Caco-2 (cell line): ENCODE measurements around the gene EMC10. TPM values are rescaled to one million over a fixed set of nuclear protein-coding genes. Genes with fewer than 3 reads are reported as not detected.

ENCODE experiments used
- BruUV-seq: library from RNA; stranded (reverse); fragments of 400-500 nt; replicated peaks from 2 replicates; lab custom pipeline; 2021; lab: Mats Ljungman, UMichigan
- CTCF ChIA-PET: fragments of 300-600 bp; sonication (Branson Sonifier 250); formaldehyde crosslinking; loops from one replicate; lab custom pipeline; 2022; ENCODE audit warnings: antibody characterized with exemption; lab: Charles Lee
- POLR2A ChIA-PET: fragments of 300-600 bp; sonication (Branson Sonifier 250); formaldehyde crosslinking; loops from one replicate; lab custom pipeline; 2022; ENCODE audit warnings: antibody characterized with exemption; lab: Charles Lee
- DNase-seq, 2 experiments: peaks; one replicate each; pipeline versions ENCODE4 v3.0.0 to v3.0.0-alpha.2; 2020 to 2022
- H3K27me3 ChIP-seq: replicated peaks from 2 replicates; pipeline ENCODE4 v1.6.0; 2011; ENCODE audit warnings: low read length; ENCODE audit not compliant: control insufficient read depth, insufficient read depth
- H3K36me3 ChIP-seq: 2 replicates; pipeline ENCODE4 v1.5.1; 2011; ENCODE audit warnings: low read length; ENCODE audit not compliant: control insufficient read depth, insufficient read depth
- H3K4me1 ChIP-seq: fragments of 250-450 bp; sonication (Bioruptor Pico); 2 replicates; pipeline ENCODE4 v1.5.1; 2020; ENCODE audit warnings: mild to moderate bottlenecking
- H3K4me3 ChIP-seq: 2 replicates; pipeline ENCODE4 v1.5.1; 2011; ENCODE audit warnings: low read depth, mild to moderate bottlenecking, control low read depth, low read length
- H3K9me3 ChIP-seq: fragments of 250-450 bp; sonication (Bioruptor Pico); 2 replicates; pipeline ENCODE4 v1.5.1; 2020; ENCODE audit warnings: mild to moderate bottlenecking, moderate library complexity
- H3K27ac Mint-ChIP-seq: one replicate; pipeline ENCODE4 v1.8.0; 2022; ENCODE audit warnings: mixed read lengths; ENCODE audit not compliant: unreplicated experiment
- H3K27me3 Mint-ChIP-seq: one replicate; pipeline ENCODE4 v1.8.0; 2022; ENCODE audit warnings: mixed read lengths; ENCODE audit not compliant: insufficient read depth, unreplicated experiment
- H3K36me3 Mint-ChIP-seq: one replicate; pipeline ENCODE4 v1.8.0; 2022; ENCODE audit warnings: mild to moderate bottlenecking, mixed read lengths; ENCODE audit not compliant: insufficient read depth, unreplicated experiment
- H3K4me1 Mint-ChIP-seq: one replicate; pipeline ENCODE4 v1.8.0; 2022; ENCODE audit warnings: low read depth, mixed read lengths; ENCODE audit not compliant: unreplicated experiment
- H3K4me3 Mint-ChIP-seq: one replicate; pipeline ENCODE4 v1.8.0; 2022; ENCODE audit warnings: mild to moderate bottlenecking, moderate library complexity, mixed read lengths; ENCODE audit not compliant: unreplicated experiment
- H3K9me3 Mint-ChIP-seq: one replicate; pipeline ENCODE4 v1.8.0; 2022; ENCODE audit warnings: mixed read lengths; ENCODE audit not compliant: unreplicated experiment
- CTCF ChIP-seq, 2 experiments: fragments of 200-600 bp in 1 of 2; IDR thresholded peaks; 1 replicate in 1 of 2; 2 replicates in 1 of 2; pipeline versions ENCODE4 v1.5.1 to v1.8.0; 2011 to 2022; ENCODE audit warnings: antibody characterized with exemption in 1 of 2, control low read depth in 1 of 2, inconsistent platforms in 1 of 2, low read depth in 1 of 2, low read length in 1 of 2, mild to moderate bottlenecking in 1 of 2, moderate library complexity in 1 of 2; ENCODE audit not compliant: insufficient read depth in 1 of 2, severe bottlenecking in 1 of 2, unreplicated experiment in 1 of 2
- intact Hi-C: fragments of 100-400 bp; cut with micrococcal nuclease; formaldehyde crosslinking; loops from one replicate; pipeline ENCODE4 v1.10.0; 2022; ENCODE audit not compliant: unreplicated experiment
- total RNA-seq: library from RNA; stranded (reverse); gene quantifications from 2 replicates; pipeline ENCODE4 v1.2.3, GENCODE V29; 2022

EMC10 gene
- total RNA-seq, 1 experiment from 2014 or later = 42.9 TPM

DNA sequence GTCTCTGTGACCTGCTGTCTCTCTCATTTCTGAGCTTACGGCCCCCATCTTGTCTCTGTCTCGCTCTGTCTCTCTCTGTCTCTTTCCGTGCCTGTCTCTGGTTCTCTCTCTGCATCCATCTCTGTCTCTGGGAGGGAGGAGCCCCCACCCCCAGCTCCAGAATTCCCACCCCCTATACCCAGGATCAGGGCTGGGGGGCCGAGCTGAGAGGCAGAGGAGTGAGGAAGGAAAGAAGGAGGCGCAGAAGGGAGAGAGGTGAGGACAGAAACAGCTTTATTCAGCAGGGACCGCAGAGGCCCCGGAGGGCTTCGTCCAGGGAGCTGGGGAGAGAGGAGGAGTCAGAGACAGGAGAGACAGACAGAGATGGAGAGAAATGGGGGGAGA is 20.7 kb downstream of the EMC10 start:
- Histone ChIP-seq H3K36me3 (no peaks in the 10 kb centered on the region), H3K4me1 (peaks cover 19% of the 10 kb centered on the region), H3K27me3 (no peaks in the 10 kb centered on the region), H3K9me3 (no peaks in the 10 kb centered on the region), H3K4me3 (no peak overlapping the region)
- ChIA-PET CTCF (no interaction called here), POLR2A (no interaction called here)
- peaks cover 14% of the 10 kb centered on the region for H3K27me3 Mint-ChIP-seq
- DNase-seq = no peak
- no peak for TF ChIP-seq CTCF (IDR thresholded peaks at IDR 0.05; ENCODE audit: insufficient read depth in 1 of 2, low read depth in 1 of 2, low read length in 1 of 2, severe bottlenecking in 1 of 2, unreplicated experiment in 1 of 2)
- peaks cover 14% of the 10 kb centered on the region for H3K4me1 Mint-ChIP-seq
- no peak overlapping the region for H3K27ac Mint-ChIP-seq
- intact Hi-C loops = no loop called here
- H3K36me3 Mint-ChIP-seq = no peaks in the 10 kb centered on the region
- BruUV-seq = no TSS peak
- H3K4me3 Mint-ChIP-seq = no peak overlapping the region
- no peaks in the 10 kb centered on the region for H3K9me3 Mint-ChIP-seq

GRCh38 chr19:50498219-50499056 is 22.1 kb downstream of the EMC10 start:
- ChIA-PET CTCF (no interaction called here), POLR2A (no interaction called here)
- BruUV-seq = no TSS peak

More at GRCh38 chr19:50498219-50499056, 22.1 kb downstream of the EMC10 start:
- TF ChIP-seq CTCF (IDR thresholded peaks at IDR 0.05; ENCODE audit: insufficient read depth in 1 of 2, low read depth in 1 of 2, low read length in 1 of 2, severe bottlenecking in 1 of 2, unreplicated experiment in 1 of 2) = no peak
- no peak for DNase-seq
- intact Hi-C loops = no loop called here
- Mint-ChIP-seq H3K27me3 (peaks cover 10% of the 10 kb centered on the region), H3K36me3 (no peaks in the 10 kb centered on the region), H3K9me3 (no peaks in the 10 kb centered on the region), H3K27ac (no peak overlapping the region), H3K4me3 (no peak overlapping the region), H3K4me1 (peaks cover 13% of the 10 kb centered on the region)
- Histone ChIP-seq H3K4me1 (peaks cover 19% of the 10 kb centered on the region), H3K27me3 (no peaks in the 10 kb centered on the region), H3K9me3 (no peaks in the 10 kb centered on the region), H3K36me3 (no peaks in the 10 kb centered on the region), H3K4me3 (no peak overlapping the region)
